Adrenal gland (tissue), 5 donors: ENCODE measurements around the gene SP100.

Experiments used
- POLR2A ChIP-seq, 2 donors: fragments of 450-650 bp; IDR thresholded peaks; one replicate each; pipeline ENCODE4 v1.6.1; 2017; ENCODE audit warnings: antibody characterized with exemption in 2 of 2, mild to moderate bottlenecking in 2 of 2, moderate library complexity in 1 of 2
- TF ChIP-seq, protein P1 (sequence below), 6 experiments: fragments of 450-650 bp in 4 of 6; fragments of 200-600 bp in 2 of 6; sonication (generic) in 1 of 6; IDR thresholded peaks; 1 replicate in 5 of 6; 2 replicates in 1 of 6; pipeline versions ENCODE4 v1.5.1 to v1.8.0; 2016 to 2021; ENCODE audit warnings: antibody characterized with exemption in 6 of 6, mild to moderate bottlenecking in 2 of 6, moderate library complexity in 1 of 6
- donor health status: DM: no; HTN: no; CAD: no.

DNA sequence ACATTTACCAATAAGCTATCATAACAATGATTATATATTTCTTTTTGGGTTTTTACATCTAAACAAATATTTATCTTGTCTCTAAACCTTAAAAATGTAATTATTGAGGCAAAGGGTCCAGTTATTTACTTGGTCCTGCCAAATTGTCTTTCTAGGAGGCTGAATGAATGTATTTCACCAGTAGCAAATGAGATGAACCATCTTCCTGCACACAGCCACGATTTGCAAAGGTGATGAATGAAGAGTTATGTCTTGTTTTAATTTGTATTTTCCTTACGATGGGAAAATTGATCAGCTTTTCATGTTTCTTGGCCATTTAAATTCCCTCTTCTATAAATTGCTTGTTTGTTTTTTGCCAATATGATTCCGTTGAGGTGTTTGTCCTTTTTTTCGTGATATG lies 1.4 kb downstream of the SP100 start:
- TF ChIP-seq, protein P1, sequence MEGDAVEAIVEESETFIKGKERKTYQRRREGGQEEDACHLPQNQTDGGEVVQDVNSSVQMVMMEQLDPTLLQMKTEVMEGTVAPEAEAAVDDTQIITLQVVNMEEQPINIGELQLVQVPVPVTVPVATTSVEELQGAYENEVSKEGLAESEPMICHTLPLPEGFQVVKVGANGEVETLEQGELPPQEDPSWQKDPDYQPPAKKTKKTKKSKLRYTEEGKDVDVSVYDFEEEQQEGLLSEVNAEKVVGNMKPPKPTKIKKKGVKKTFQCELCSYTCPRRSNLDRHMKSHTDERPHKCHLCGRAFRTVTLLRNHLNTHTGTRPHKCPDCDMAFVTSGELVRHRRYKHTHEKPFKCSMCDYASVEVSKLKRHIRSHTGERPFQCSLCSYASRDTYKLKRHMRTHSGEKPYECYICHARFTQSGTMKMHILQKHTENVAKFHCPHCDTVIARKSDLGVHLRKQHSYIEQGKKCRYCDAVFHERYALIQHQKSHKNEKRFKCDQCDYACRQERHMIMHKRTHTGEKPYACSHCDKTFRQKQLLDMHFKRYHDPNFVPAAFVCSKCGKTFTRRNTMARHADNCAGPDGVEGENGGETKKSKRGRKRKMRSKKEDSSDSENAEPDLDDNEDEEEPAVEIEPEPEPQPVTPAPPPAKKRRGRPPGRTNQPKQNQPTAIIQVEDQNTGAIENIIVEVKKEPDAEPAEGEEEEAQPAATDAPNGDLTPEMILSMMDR (IDR thresholded peaks at IDR 0.05) = no peak
- TF ChIP-seq POLR2A (IDR thresholded peaks at IDR 0.05) = no peak
